Uterus (tissue), 2 donors: ENCODE results near the gene SGCA.

Experiments used
- CTCF ChIP-seq, 4 experiments: fragments of 200-600 bp in 2 of 4; fragments of 450-650 bp in 2 of 4; sonication (generic) in 2 of 4; IDR thresholded peaks; one replicate each; pipeline ENCODE4 v1.5.1; 2016 to 2019; ENCODE audit warnings: antibody characterized with exemption in 4 of 4, mild to moderate bottlenecking in 2 of 4, moderate library complexity in 1 of 4
- POLR2A ChIP-seq, 2 donors: fragments of 450-650 bp; IDR thresholded peaks; one replicate each; pipeline ENCODE4 v1.6.1; 2016; ENCODE audit warnings: antibody characterized with exemption in 2 of 2, mild to moderate bottlenecking in 1 of 2, moderate library complexity in 1 of 2

- no peak for TF ChIP-seq CTCF (IDR thresholded peaks at IDR 0.05)
- no peak for TF ChIP-seq POLR2A (IDR thresholded peaks at IDR 0.05)
Measured at GRCh38 chr17:50210240-50211225, 44.7 kb downstream of the SGCA start.
